ENCODE data around the gene ALDH7A1.
"Not testable (repeated sequence)": the region's sequence is repeated elsewhere in the genome, so short reads cannot be mapped to it uniquely, and the experiment has no call there.

ALDH7A1 gene

DNA sequence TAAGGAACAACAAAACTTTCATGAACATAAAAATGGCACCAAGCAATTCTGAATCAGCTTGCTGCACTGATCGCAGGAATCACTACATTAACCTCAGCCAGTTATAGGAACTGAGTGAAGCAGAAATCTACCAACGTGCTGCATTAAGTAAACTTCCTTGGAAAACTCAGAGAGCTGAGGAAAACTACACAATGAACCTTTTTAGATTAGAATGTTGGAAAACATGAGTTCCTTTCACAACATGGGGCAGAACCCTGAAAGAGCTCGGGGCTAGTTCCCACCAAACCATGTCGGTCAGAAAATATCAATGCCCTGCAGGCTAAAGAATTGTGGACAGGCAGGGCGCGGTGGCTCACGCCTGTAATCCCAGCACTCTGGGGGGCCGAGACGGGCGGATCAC is 19.4 kb downstream of the ALDH7A1 start:
- H3K79me2 ChIP-seq, result no peaks in the 10 kb centered on the region
- H3K27me3 ChIP-seq (ENCODE audit: control insufficient read depth, insufficient read depth, low read length), result no peaks in the 10 kb centered on the region
- no peaks in the 10 kb centered on the region for H3K9me3 ChIP-seq (ENCODE audit: control insufficient read depth, low read length)
- no peak overlapping the region for H3K4me2 ChIP-seq (ENCODE audit: low read length)
- no peaks in the 10 kb centered on the region for H3K36me3 ChIP-seq (ENCODE audit: control insufficient read depth, insufficient read depth, low read length)
- H3K27ac ChIP-seq, result no peak overlapping the region
- no peaks in the 10 kb centered on the region for H3K4me1 ChIP-seq
- TF ChIP-seq CTCF (IDR thresholded peaks at IDR 0.05), result no peak
- H3K4me3 ChIP-seq (ENCODE audit: low read depth, low read length), result no peak overlapping the region
- no peak overlapping the region for H3K9ac ChIP-seq
- H2AFZ ChIP-seq, result no peak overlapping the region

DNA sequence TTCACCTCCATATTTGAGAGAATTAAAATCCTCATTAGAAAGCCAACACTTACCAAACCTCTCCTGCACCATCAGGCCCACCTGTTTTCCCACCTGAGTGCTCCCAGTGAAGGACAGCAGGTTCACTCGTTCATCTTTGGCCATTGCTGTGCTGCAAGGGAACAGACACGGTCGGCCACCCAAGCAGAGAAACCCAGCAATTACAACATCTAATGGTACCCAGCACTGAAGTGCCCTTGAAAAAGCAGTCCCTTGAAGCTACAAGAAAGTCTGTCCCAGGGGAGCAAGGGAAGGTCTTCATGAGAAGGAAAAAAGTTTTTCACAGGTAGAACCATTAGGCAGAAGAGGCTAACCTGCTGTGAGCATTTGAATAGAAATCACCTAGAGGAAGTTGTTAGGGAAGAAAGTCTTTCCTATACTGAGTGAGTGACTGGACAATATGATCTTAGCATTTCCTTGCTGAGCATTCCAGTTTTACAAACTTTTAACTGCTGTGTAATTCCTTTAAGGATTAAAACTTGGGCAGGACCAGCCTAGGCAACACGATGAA is 26.7 kb downstream of the ALDH7A1 start:
- Histone ChIP-seq H3K9me3 (ENCODE audit: control insufficient read depth, low read length) (no peaks in the 10 kb centered on the region), H3K4me2 (ENCODE audit: low read length) (no peak overlapping the region), H3K36me3 (ENCODE audit: control insufficient read depth, insufficient read depth, low read length) (no peaks in the 10 kb centered on the region), H3K27me3 (ENCODE audit: control insufficient read depth, insufficient read depth, low read length) (no peaks in the 10 kb centered on the region), H3K27ac (no peak overlapping the region), H3K79me2 (no peaks in the 10 kb centered on the region), H3K4me1 (no peaks in the 10 kb centered on the region), H3K9ac (no peak overlapping the region), H3K4me3 (ENCODE audit: low read depth, low read length) (no peak overlapping the region), H2AFZ (no peak overlapping the region)
- no peak for TF ChIP-seq CTCF (IDR thresholded peaks at IDR 0.05)

GRCh38 chr5:126562823-126563222 is 32.2 kb downstream of the ALDH7A1 start:
- Histone ChIP-seq H3K4me2 (ENCODE audit: low read length) (no peak overlapping the region), H3K4me3 (ENCODE audit: low read depth, low read length) (no peak overlapping the region), H3K79me2 (no peaks in the 10 kb centered on the region), H3K9ac (no peak overlapping the region), H3K36me3 (ENCODE audit: control insufficient read depth, insufficient read depth, low read length) (no peaks in the 10 kb centered on the region), H2AFZ (no peak overlapping the region), H3K27me3 (ENCODE audit: control insufficient read depth, insufficient read depth, low read length) (no peaks in the 10 kb centered on the region), H3K4me1 (no peaks in the 10 kb centered on the region), H3K27ac (no peak overlapping the region), H3K9me3 (ENCODE audit: control insufficient read depth, low read length) (no peaks in the 10 kb centered on the region)
- TF ChIP-seq CTCF (IDR thresholded peaks at IDR 0.05), result no peak

GRCh38 chr5:126561908-126562307 is 33.1 kb downstream of the ALDH7A1 start:
- no peaks in the 10 kb centered on the region for H3K9me3 ChIP-seq (ENCODE audit: control insufficient read depth, low read length)
- no peaks in the 10 kb centered on the region for H3K79me2 ChIP-seq
- H3K4me2 ChIP-seq (ENCODE audit: low read length), result no peak overlapping the region
- H3K9ac ChIP-seq, result no peak overlapping the region
- H2AFZ ChIP-seq, result no peak overlapping the region
- H3K36me3 ChIP-seq (ENCODE audit: control insufficient read depth, insufficient read depth, low read length), result no peaks in the 10 kb centered on the region
- TF ChIP-seq CTCF (IDR thresholded peaks at IDR 0.05), result no peak
- H3K4me1 ChIP-seq, result no peaks in the 10 kb centered on the region
- no peak overlapping the region for H3K4me3 ChIP-seq (ENCODE audit: low read depth, low read length)
- H3K27ac ChIP-seq, result no peak overlapping the region
- no peaks in the 10 kb centered on the region for H3K27me3 ChIP-seq (ENCODE audit: control insufficient read depth, insufficient read depth, low read length)

- not testable (repeated sequence) for H3K4me1 ChIP-seq; H3K27ac ChIP-seq; H3K9me3 ChIP-seq (ENCODE audit: control insufficient read depth, low read length); H3K36me3 ChIP-seq (ENCODE audit: control insufficient read depth, insufficient read depth, low read length); H3K27me3 ChIP-seq (ENCODE audit: control insufficient read depth, insufficient read depth, low read length); H3K79me2 ChIP-seq; H3K4me3 ChIP-seq (ENCODE audit: low read depth, low read length); H2AFZ ChIP-seq; H3K4me2 ChIP-seq (ENCODE audit: low read length); H3K9ac ChIP-seq
Measured at GRCh38 chr5:126555101-126555500, 39.9 kb downstream of the ALDH7A1 start.

Data from parathyroid adenoma (tissue), 2 donors.